Measurements from ENCODE around the gene ZBTB49.
"Not testable (repeated sequence)": the region's sequence is repeated elsewhere in the genome, so short reads cannot be mapped to it uniquely, and the experiment has no call there.

The ZBTB49 gene

GRCh38 chr4:4256799-4257198 is 33.3 kb upstream of the ZBTB49 start:
- TF ChIP-seq ZNF2 (tag by site-specific recombination; IDR thresholded peaks at IDR 0.05) (no peak), PBX3 (CRISPR knock-in tag; IDR thresholded peaks at IDR 0.05) (no peak), ZNF280C (tag by site-specific recombination; IDR thresholded peaks at IDR 0.05) (no peak), ZFHX2 (tag by site-specific recombination; conservative IDR thresholded peaks at IDR 0.05) (no peak)
- H3K4me1 ChIP-seq (ENCODE audit: control insufficient read depth, insufficient read depth, low read length), result no peaks in the 10 kb centered on the region
- H3K36me3 ChIP-seq (ENCODE audit: control insufficient read depth in 2 of 2, insufficient read depth in 1 of 2, low read length in 2 of 2), result no peaks in the 10 kb centered on the region
- H3K4me3 ChIP-seq (ENCODE audit: low read depth, low read length), result no peak overlapping the region
- CTCF ChIA-PET, result interaction anchor here (2.1 kb wide), 1 partner anchor 173 kb away, joined by 5 read pairs; no protein-coding TSS in a partner anchor
- no peak overlapping the region for H3K27ac ChIP-seq (ENCODE audit: extremely low read depth, low read depth, low read length)
- H3K9me3 ChIP-seq (ENCODE audit: control insufficient read depth, insufficient read depth, low read depth, low read length), result no peaks in the 10 kb centered on the region
- POLR2A ChIA-PET, result no interaction called here

GRCh38 chr4:4257705-4258104 is 32.3 kb upstream of the ZBTB49 start:
- H3K27ac ChIP-seq (ENCODE audit: extremely low read depth, low read depth, low read length); H3K4me3 ChIP-seq (ENCODE audit: low read depth, low read length); H3K9me3 ChIP-seq (ENCODE audit: control insufficient read depth, insufficient read depth, low read depth, low read length); H3K36me3 ChIP-seq (ENCODE audit: control insufficient read depth in 2 of 2, insufficient read depth in 1 of 2, low read length in 2 of 2); H3K4me1 ChIP-seq (ENCODE audit: control insufficient read depth, insufficient read depth, low read length); POLR2A ChIA-PET: not testable (repeated sequence)
- TF ChIP-seq ZNF146 (tag by site-specific recombination; IDR thresholded peaks at IDR 0.05), result peak; percentile 98
- peak; percentile 81 for TF ChIP-seq ZNF580 (tag by site-specific recombination; IDR thresholded peaks at IDR 0.05)
- CTCF ChIA-PET, result interaction anchor here (0.7 kb wide), 1 partner anchor 16 kb away, joined by 3 read pairs; no protein-coding TSS in a partner anchor

GRCh38 chr4:4259484-4260100 is 30.5 kb upstream of the ZBTB49 start:
- H3K4me3 ChIP-seq (ENCODE audit: low read depth, low read length), result no peak overlapping the region
- no peaks in the 10 kb centered on the region for H3K4me1 ChIP-seq (ENCODE audit: control insufficient read depth, insufficient read depth, low read length)
- H3K9me3 ChIP-seq (ENCODE audit: control insufficient read depth, insufficient read depth, low read depth, low read length), result no peaks in the 10 kb centered on the region
- no peaks in the 10 kb centered on the region for H3K36me3 ChIP-seq (ENCODE audit: control insufficient read depth in 2 of 2, insufficient read depth in 1 of 2, low read length in 2 of 2)
- CTCF ChIA-PET, result interaction anchor here (0.6 to 2.6 kb wide), 14 partner anchors 9 to 222 kb away, joined by 3 to 18 read pairs (median 3); partner anchors contain the start of gene TMEM128
- H3K27ac ChIP-seq (ENCODE audit: extremely low read depth, low read depth, low read length), result no peak overlapping the region
- POLR2A ChIA-PET, result no interaction called here
- TF ChIP-seq ZNF280D (tag by site-specific recombination; IDR thresholded peaks at IDR 0.05) (no peak), ZNF138 (tag by site-specific recombination; IDR thresholded peaks at IDR 0.05; ENCODE audit: borderline replicate concordance) (no peak), ZNF426 (tag by site-specific recombination; IDR thresholded peaks at IDR 0.05) (no peak), ZNF433 (tag by site-specific recombination; IDR thresholded peaks at IDR 0.05; ENCODE audit: low read depth) (no peak), ZXDB (tag by site-specific recombination; IDR thresholded peaks at IDR 0.05) (no peak), ZNF548 (tag by site-specific recombination; IDR thresholded peaks at IDR 0.05) (no peak), MYNN (tag by site-specific recombination; IDR thresholded peaks at IDR 0.05; ENCODE audit: borderline replicate concordance) (no peak), KLF9 (tag by site-specific recombination; IDR thresholded peaks at IDR 0.05; ENCODE audit: low read depth) (no peak), ELK4 (IDR thresholded peaks at IDR 0.05; ENCODE audit: borderline replicate concordance, low read depth, low read length) (no peak), ZNF121 (tag by site-specific recombination; IDR thresholded peaks at IDR 0.05) (no peak), ZIC2 (tag by site-specific recombination; IDR thresholded peaks at IDR 0.05) (no peak), REPIN1 (tag by site-specific recombination; IDR thresholded peaks at IDR 0.05; ENCODE audit: low read depth) (no peak), KLF8 (tag by site-specific recombination; IDR thresholded peaks at IDR 0.05) (no peak), ZNF560 (tag by site-specific recombination; IDR thresholded peaks at IDR 0.05; ENCODE audit: borderline replicate concordance) (no peak), ZNF266 (tag by site-specific recombination; IDR thresholded peaks at IDR 0.05; ENCODE audit: low read depth) (no peak)
